Measurements from ENCODE around the gene TASOR.
A peak's percentile ranks its signal among the peaks of the same experiment; 100 is the strongest.

TASOR gene

DNA sequence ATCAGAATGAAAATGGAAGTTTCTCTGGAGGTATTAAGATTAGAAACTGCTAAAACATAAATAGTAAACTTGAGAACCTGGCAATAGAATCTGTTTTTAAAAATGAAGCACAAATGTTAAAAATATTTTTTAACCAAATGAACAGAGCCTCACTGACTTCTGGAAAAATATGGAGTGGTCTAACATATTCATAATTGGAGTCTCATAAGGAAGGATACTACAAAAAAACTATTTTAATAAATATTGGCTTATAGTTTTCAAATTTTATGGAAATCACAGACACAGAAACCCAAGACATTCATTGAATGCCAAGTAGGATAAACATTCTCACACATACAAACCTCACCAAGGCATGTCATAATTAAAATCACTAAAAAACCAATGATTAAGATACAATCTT lies 23.6 kb upstream of the TASOR start:
- Histone ChIP-seq H3K27ac (ENCODE audit: low read length, poor library complexity, severe bottlenecking) (no peak overlapping the region), H3K4me1 (ENCODE audit: control insufficient read depth, insufficient read depth, low read depth, low read length) (no peaks in the 10 kb centered on the region), H2BK5ac (ENCODE audit: low read depth, low read length, poor library complexity, severe bottlenecking) (no peak overlapping the region), H3K23ac (ENCODE audit: low read length in 2 of 2) (no peak overlapping the region), H3K4ac (ENCODE audit: low read depth in 1 of 2, low read length in 2 of 2) (no peak overlapping the region), H2BK15ac (ENCODE audit: low read depth, poor library complexity, severe bottlenecking) (no peak overlapping the region), H3K14ac (ENCODE audit: low read length in 2 of 2) (no peak overlapping the region), H2BK120ac (ENCODE audit: low read depth, low read length) (no peak overlapping the region), H3K36me3 (ENCODE audit: control insufficient read depth in 1 of 2, insufficient read depth in 2 of 2, low read depth in 1 of 2, low read length in 2 of 2) (no peaks in the 10 kb centered on the region), H2AK5ac (ENCODE audit: low read length, severe bottlenecking) (no peak overlapping the region), H4K91ac (ENCODE audit: low read length) (no peak overlapping the region), H3K4me3 (ENCODE audit: insufficient read depth in 1 of 2, low read depth in 1 of 2, low read length in 2 of 2) (no peak overlapping the region), H3K18ac (ENCODE audit: low read depth in 1 of 2, low read length in 2 of 2) (no peak overlapping the region), H3K27me3 (ENCODE audit: control insufficient read depth in 1 of 2, insufficient read depth in 1 of 2, low read length in 2 of 2) (no peaks in the 10 kb centered on the region), H2AFZ (ENCODE audit: low read depth, low read length) (no peak overlapping the region), H3K79me1 (replicated peaks; ENCODE audit: low read length, poor library complexity, severe bottlenecking) (no peaks in the 10 kb centered on the region), H3K9me3 (ENCODE audit: control insufficient read depth, low read length) (no peaks in the 10 kb centered on the region), H3K9ac (ENCODE audit: low read length) (no peak overlapping the region), H4K8ac (ENCODE audit: low read length) (no peak overlapping the region), H3K4me2 (ENCODE audit: low read length, poor library complexity, severe bottlenecking) (no peak overlapping the region), H2BK12ac (ENCODE audit: low read length in 2 of 2) (no peak overlapping the region)
- DNase-seq, result no peak

GRCh38 chr3:56704706-56705105 lies 21.6 kb upstream of the TASOR start:
- Histone ChIP-seq H4K91ac (ENCODE audit: low read length) (no peak overlapping the region), H3K23ac (ENCODE audit: low read length in 2 of 2) (no peak overlapping the region), H4K8ac (ENCODE audit: low read length) (no peak overlapping the region), H2AK5ac (ENCODE audit: low read length, severe bottlenecking) (no peak overlapping the region), H3K4ac (ENCODE audit: low read depth in 1 of 2, low read length in 2 of 2) (no peak overlapping the region), H2BK120ac (ENCODE audit: low read depth, low read length) (no peak overlapping the region), H3K79me1 (replicated peaks; ENCODE audit: low read length, poor library complexity, severe bottlenecking) (no peaks in the 10 kb centered on the region), H2BK15ac (ENCODE audit: low read depth, poor library complexity, severe bottlenecking) (no peak overlapping the region), H3K27ac (ENCODE audit: low read length, poor library complexity, severe bottlenecking) (no peak overlapping the region), H3K9ac (ENCODE audit: low read length) (no peak overlapping the region), H3K4me2 (ENCODE audit: low read length, poor library complexity, severe bottlenecking) (no peak overlapping the region), H2BK5ac (ENCODE audit: low read depth, low read length, poor library complexity, severe bottlenecking) (no peak overlapping the region), H2BK12ac (ENCODE audit: low read length in 2 of 2) (no peak overlapping the region), H3K4me1 (ENCODE audit: control insufficient read depth, insufficient read depth, low read depth, low read length) (no peaks in the 10 kb centered on the region), H3K36me3 (ENCODE audit: control insufficient read depth in 1 of 2, insufficient read depth in 2 of 2, low read depth in 1 of 2, low read length in 2 of 2) (no peaks in the 10 kb centered on the region), H3K27me3 (ENCODE audit: control insufficient read depth in 1 of 2, insufficient read depth in 1 of 2, low read length in 2 of 2) (peaks cover 3 to 10% of the 10 kb centered on the region in 2 experiments), H3K9me3 (ENCODE audit: control insufficient read depth, low read length) (no peaks in the 10 kb centered on the region), H3K18ac (ENCODE audit: low read depth in 1 of 2, low read length in 2 of 2) (no peak overlapping the region), H2AFZ (ENCODE audit: low read depth, low read length) (no peak overlapping the region), H3K14ac (ENCODE audit: low read length in 2 of 2) (no peak overlapping the region), H3K4me3 (ENCODE audit: insufficient read depth in 1 of 2, low read depth in 1 of 2, low read length in 2 of 2) (no peak overlapping the region)
- no peak for DNase-seq
- WGBS, result 100% methylated on average over 1 of the region's 3 CpGs

- no peaks in the 10 kb centered on the region for H3K36me3 ChIP-seq (ENCODE audit: control insufficient read depth in 1 of 2, insufficient read depth in 2 of 2, low read depth in 1 of 2, low read length in 2 of 2)
- H3K18ac ChIP-seq (ENCODE audit: low read depth in 1 of 2, low read length in 2 of 2), result no peak overlapping the region
- DNase-seq, result peak; percentile 72
- no peak overlapping the region for H2BK120ac ChIP-seq (ENCODE audit: low read depth, low read length)
- no peak overlapping the region for H3K4me3 ChIP-seq (ENCODE audit: insufficient read depth in 1 of 2, low read depth in 1 of 2, low read length in 2 of 2)
- H3K27ac ChIP-seq (ENCODE audit: low read length, poor library complexity, severe bottlenecking), result no peak overlapping the region
- no peaks in the 10 kb centered on the region for H3K4me1 ChIP-seq (ENCODE audit: control insufficient read depth, insufficient read depth, low read depth, low read length)
- H2BK5ac ChIP-seq (ENCODE audit: low read depth, low read length, poor library complexity, severe bottlenecking), result no peak overlapping the region
- no peak overlapping the region for H3K4ac ChIP-seq (ENCODE audit: low read depth in 1 of 2, low read length in 2 of 2)
- H4K91ac ChIP-seq (ENCODE audit: low read length), result no peak overlapping the region
- H4K8ac ChIP-seq (ENCODE audit: low read length), result no peak overlapping the region
- no peaks in the 10 kb centered on the region for H3K9me3 ChIP-seq (ENCODE audit: control insufficient read depth, low read length)
- H3K23ac ChIP-seq (ENCODE audit: low read length in 2 of 2), result no peak overlapping the region
- H3K9ac ChIP-seq (ENCODE audit: low read length), result peak overlapping the region; percentile 24
- no peak overlapping the region for H2AK5ac ChIP-seq (ENCODE audit: low read length, severe bottlenecking)
- no peaks in the 10 kb centered on the region for H3K79me1 ChIP-seq (replicated peaks; ENCODE audit: low read length, poor library complexity, severe bottlenecking)
- no peak overlapping the region for H2AFZ ChIP-seq (ENCODE audit: low read depth, low read length)
- H3K4me2 ChIP-seq (ENCODE audit: low read length, poor library complexity, severe bottlenecking), result no peak overlapping the region
- peaks cover 3 to 10% of the 10 kb centered on the region in 2 experiments for H3K27me3 ChIP-seq (ENCODE audit: control insufficient read depth in 1 of 2, insufficient read depth in 1 of 2, low read length in 2 of 2)
- no peak overlapping the region for H2BK15ac ChIP-seq (ENCODE audit: low read depth, poor library complexity, severe bottlenecking)
- no peak overlapping the region for H3K14ac ChIP-seq (ENCODE audit: low read length in 2 of 2)
- 41% methylated on average over 4 of the region's 5 CpGs for WGBS
- no peak overlapping the region for H2BK12ac ChIP-seq (ENCODE audit: low read length in 2 of 2)
These were observed 19.6 kb upstream of the TASOR start for GRCh38 chr3:56702490-56703315.

DNA sequence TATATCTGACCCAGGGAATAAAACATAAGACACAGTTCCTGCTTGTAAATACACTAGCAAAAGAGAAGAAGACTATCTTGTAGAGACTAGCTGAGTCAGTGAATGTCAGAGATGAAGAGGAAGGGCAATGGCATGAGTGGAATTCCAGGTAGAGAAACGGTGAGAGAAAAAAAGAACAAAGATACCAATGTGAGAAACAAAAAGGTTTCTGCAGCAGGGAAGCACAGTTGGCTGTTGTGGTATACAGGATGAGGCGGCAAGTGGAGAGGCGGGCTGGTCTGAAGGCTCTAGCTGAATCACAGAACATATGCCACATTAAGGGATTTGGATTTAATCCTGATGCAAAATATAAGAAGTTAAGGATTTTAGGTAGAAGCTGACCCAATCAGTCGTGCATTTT lies 17.1 kb upstream of the TASOR start:
- no peak overlapping the region for H3K4ac ChIP-seq (ENCODE audit: low read depth in 1 of 2, low read length in 2 of 2)
- no peak overlapping the region for H4K91ac ChIP-seq (ENCODE audit: low read length)
- H2BK5ac ChIP-seq (ENCODE audit: low read depth, low read length, poor library complexity, severe bottlenecking), result no peak overlapping the region
- H3K23ac ChIP-seq (ENCODE audit: low read length in 2 of 2), result no peak overlapping the region
- no peak for DNase-seq
- H3K9ac ChIP-seq (ENCODE audit: low read length), result no peak overlapping the region
- H3K9me3 ChIP-seq (ENCODE audit: control insufficient read depth, low read length), result no peaks in the 10 kb centered on the region
- no peak overlapping the region for H3K27ac ChIP-seq (ENCODE audit: low read length, poor library complexity, severe bottlenecking)
- H3K14ac ChIP-seq (ENCODE audit: low read length in 2 of 2), result no peak overlapping the region
- 71% methylated on average over 4 of the region's 4 CpGs for WGBS
- no peak overlapping the region for H4K8ac ChIP-seq (ENCODE audit: low read length)
- no peak overlapping the region for H3K4me2 ChIP-seq (ENCODE audit: low read length, poor library complexity, severe bottlenecking)
- H3K36me3 ChIP-seq (ENCODE audit: control insufficient read depth in 1 of 2, insufficient read depth in 2 of 2, low read depth in 1 of 2, low read length in 2 of 2), result no peaks in the 10 kb centered on the region
- H2AK5ac ChIP-seq (ENCODE audit: low read length, severe bottlenecking), result no peak overlapping the region
- H3K18ac ChIP-seq (ENCODE audit: low read depth in 1 of 2, low read length in 2 of 2), result no peak overlapping the region
- H3K27me3 ChIP-seq (ENCODE audit: control insufficient read depth in 1 of 2, insufficient read depth in 1 of 2, low read length in 2 of 2), result peaks cover 3 to 10% of the 10 kb centered on the region in 2 experiments
- no peak overlapping the region for H3K4me3 ChIP-seq (ENCODE audit: insufficient read depth in 1 of 2, low read depth in 1 of 2, low read length in 2 of 2)
- no peak overlapping the region for H2AFZ ChIP-seq (ENCODE audit: low read depth, low read length)
- H2BK15ac ChIP-seq (ENCODE audit: low read depth, poor library complexity, severe bottlenecking), result no peak overlapping the region
- no peaks in the 10 kb centered on the region for H3K79me1 ChIP-seq (replicated peaks; ENCODE audit: low read length, poor library complexity, severe bottlenecking)
- no peaks in the 10 kb centered on the region for H3K4me1 ChIP-seq (ENCODE audit: control insufficient read depth, insufficient read depth, low read depth, low read length)
- no peak overlapping the region for H2BK12ac ChIP-seq (ENCODE audit: low read length in 2 of 2)
- H2BK120ac ChIP-seq (ENCODE audit: low read depth, low read length), result no peak overlapping the region
